Tibial nerve (tissue), 3 donors: ENCODE measurements around the gene CNDP1.

Experiments
- CTCF ChIP-seq, 5 experiments: fragments of 200-600 bp in 3 of 5; fragments of 450-650 bp in 2 of 5; sonication (generic) in 3 of 5; IDR thresholded peaks; one replicate each; pipeline ENCODE4 v1.5.1; 2016 to 2019; ENCODE audit warnings: antibody characterized with exemption in 5 of 5, mild to moderate bottlenecking in 3 of 5, moderate library complexity in 2 of 5
- POLR2A ChIP-seq, 2 donors: fragments of 450-650 bp; IDR thresholded peaks; one replicate each; pipeline ENCODE4 v1.6.1; 2017; ENCODE audit warnings: antibody characterized with exemption in 2 of 2, mild to moderate bottlenecking in 2 of 2, moderate library complexity in 2 of 2

- no peak for TF ChIP-seq CTCF (IDR thresholded peaks at IDR 0.05)
- TF ChIP-seq POLR2A (IDR thresholded peaks at IDR 0.05), result no peak
Observed at GRCh38 chr18:74526488-74526887, 7.8 kb upstream of the CNDP1 start.
